H7 (cell line): ENCODE results near the gene ULK1. TPM values are rescaled to one million over a fixed set of nuclear protein-coding genes. Genes with fewer than 3 reads are reported as not detected.

ENCODE experiments used
- DNase-seq: peaks from one replicate; pipeline ENCODE4 v3.0.0; 2012
- H3K27me3 ChIP-seq: 2 replicates; pipeline ENCODE4 v1.6.0; 2011; ENCODE audit warnings: mild to moderate bottlenecking, low read length; ENCODE audit not compliant: control insufficient read depth, insufficient read depth
- H3K36me3 ChIP-seq: replicated peaks from 2 replicates; pipeline ENCODE4 v1.5.1; 2011; ENCODE audit warnings: low read length; ENCODE audit not compliant: control insufficient read depth, insufficient read depth
- H3K4me3 ChIP-seq: 2 replicates; pipeline ENCODE4 v1.5.1; 2011; ENCODE audit warnings: low read depth, mild to moderate bottlenecking, control low read depth, low read length, moderate library complexity; ENCODE audit not compliant: insufficient read depth
- total RNA-seq: library from RNA; depleted of rRNA; stranded (reverse); fragments of >200 nt; shearing (Covaris generic); gene quantifications from 2 replicates; pipeline ENCODE4 v1.2.3, GENCODE V29; 2014

The ULK1 gene
- total RNA-seq, 1 experiment from 2014 or later: 15.7 TPM

GRCh38 chr12:131927110-131928079 lies 33.0 kb downstream of the ULK1 start:
- Histone ChIP-seq H3K4me3 (peak overlapping the region; percentile 76), H3K36me3 (peaks cover 5% of the 10 kb centered on the region), H3K27me3 (no peaks in the 10 kb centered on the region)
- DNase-seq: peak; percentile 76

DNA sequence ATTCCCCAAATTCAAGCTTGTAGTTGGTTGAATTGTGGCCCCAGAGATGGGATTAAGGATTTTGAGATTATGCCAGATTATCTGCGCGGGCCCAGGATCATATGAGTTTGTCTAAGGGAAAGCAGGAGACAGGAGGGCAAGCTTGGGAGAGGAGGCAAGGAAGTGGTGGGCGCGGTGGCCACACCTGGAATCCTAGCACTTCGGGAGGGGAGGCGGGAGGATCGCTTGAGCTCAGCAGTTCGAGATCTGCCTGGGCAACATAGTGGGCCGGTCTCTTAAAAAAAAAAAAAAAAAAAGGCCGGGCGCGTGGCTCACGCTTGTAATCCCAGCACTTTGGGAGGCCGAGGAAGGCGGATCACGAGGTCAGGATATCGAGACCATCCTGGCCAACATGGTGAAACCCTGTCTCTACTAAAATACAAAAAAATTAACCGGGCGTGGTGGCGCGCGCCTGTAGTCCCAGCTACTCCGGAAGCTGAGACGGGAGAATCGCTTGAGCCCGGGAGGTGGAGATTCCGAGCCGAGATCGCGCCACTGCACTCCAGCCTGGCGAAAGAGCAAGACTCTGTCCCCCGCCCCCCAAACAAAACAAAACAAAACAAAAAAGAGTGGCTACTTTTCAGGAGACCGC lies 33.8 kb downstream of the ULK1 start:
- Histone ChIP-seq H3K36me3 (peaks cover 12% of the 10 kb centered on the region), H3K4me3 (peak overlapping the region; percentile 76), H3K27me3 (no peaks in the 10 kb centered on the region)
- no peak for DNase-seq

- Histone ChIP-seq H3K27me3 (no peaks in the 10 kb centered on the region), H3K36me3 (peaks cover 18% of the 10 kb centered on the region), H3K4me3 (peak within 1 kb of the TSS; percentile 81)
- peak; percentile 100 for DNase-seq
Measured at GRCh38 chr12:131928711-131929580, 34.5 kb downstream of the ULK1 start, which contains the start of gene PUS1. PUS1 (plus strand) TSS chr12:131929276; CDS start chr12:131929723, 447 bp downstream.

- peak overlapping the region; percentile 81 for H3K4me3 ChIP-seq
- H3K27me3 ChIP-seq: no peaks in the 10 kb centered on the region
- DNase-seq: peak; percentile 91
Measured at GRCh38 chr12:131929581-131930456, 35.4 kb downstream of the ULK1 start.

GRCh38 chr12:131930510-131930909 lies 36.1 kb downstream of the ULK1 start:
- H3K27me3 ChIP-seq: no peaks in the 10 kb centered on the region
- peaks cover 27% of the 10 kb centered on the region for H3K36me3 ChIP-seq
- DNase-seq: no peak
- H3K4me3 ChIP-seq: peak overlapping the region; percentile 81

More at GRCh38 chr12:131929581-131930456, 35.4 kb downstream of the ULK1 start:
- H3K36me3 ChIP-seq: peaks cover 27% of the 10 kb centered on the region

DNA sequence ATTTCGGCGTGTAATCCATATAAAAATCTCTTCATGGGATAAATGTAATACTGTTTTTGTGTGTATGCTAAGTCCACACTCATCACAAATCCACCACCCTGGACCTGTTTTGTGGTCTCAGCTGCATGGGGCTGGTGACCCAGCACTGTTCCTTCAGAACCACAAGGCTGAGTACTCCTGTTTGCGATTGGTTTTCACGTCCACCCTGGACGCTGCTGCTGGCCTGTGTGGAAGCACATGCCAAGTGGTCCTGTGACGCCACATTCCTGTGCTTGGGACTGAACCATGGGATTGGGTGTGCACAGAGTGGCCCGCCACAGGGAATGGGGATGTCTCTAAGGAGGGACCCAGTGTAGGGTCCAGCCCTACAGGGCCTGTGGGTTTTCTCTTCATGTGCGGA lies 39.0 kb downstream of the ULK1 start:
- DNase-seq: no peak
- H3K36me3 ChIP-seq: peaks cover 30% of the 10 kb centered on the region
- H3K27me3 ChIP-seq: no peaks in the 10 kb centered on the region
- no peak overlapping the region for H3K4me3 ChIP-seq

- no peak for DNase-seq
- peaks cover 35% of the 10 kb centered on the region for H3K36me3 ChIP-seq
Measured at GRCh38 chr12:131934535-131934934, 40.1 kb downstream of the ULK1 start.

DNA sequence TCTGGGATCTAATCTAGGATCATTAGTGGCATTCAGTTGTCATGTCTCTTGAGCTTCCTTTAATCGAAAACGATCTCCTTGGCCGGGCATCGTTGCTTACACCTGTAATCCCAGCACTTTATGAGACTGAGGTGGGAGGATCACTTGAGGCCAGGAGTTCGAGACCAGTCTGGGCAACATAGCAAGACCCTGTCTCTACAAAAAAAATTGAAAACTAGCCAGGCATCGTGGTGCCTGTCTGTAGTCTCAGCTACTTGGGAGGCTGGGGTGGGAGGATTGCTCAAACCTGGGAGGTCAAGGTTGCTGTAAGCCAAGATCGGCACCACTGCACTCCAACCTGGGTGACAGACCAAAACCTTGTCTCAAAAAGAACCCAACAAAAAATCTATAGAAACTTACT lies 43.7 kb downstream of the ULK1 start:
- H3K27me3 ChIP-seq: no peaks in the 10 kb centered on the region
- peaks cover 41% of the 10 kb centered on the region for H3K36me3 ChIP-seq
- no peak overlapping the region for H3K4me3 ChIP-seq
- no peak for DNase-seq

More at GRCh38 chr12:131934535-131934934, 40.1 kb downstream of the ULK1 start:
- no peak overlapping the region for H3K4me3 ChIP-seq
- no peaks in the 10 kb centered on the region for H3K27me3 ChIP-seq

GRCh38 chr12:131939007-131939406 lies 44.6 kb downstream of the ULK1 start:
- H3K4me3 ChIP-seq: no peak overlapping the region
- DNase-seq: no peak
- peaks cover 41% of the 10 kb centered on the region for H3K36me3 ChIP-seq

GRCh38 chr12:131940141-131940547 lies 45.7 kb downstream of the ULK1 start:
- H3K27me3 ChIP-seq: no peaks in the 10 kb centered on the region
- peaks cover 34% of the 10 kb centered on the region for H3K36me3 ChIP-seq
- H3K4me3 ChIP-seq: no peak overlapping the region
- no peak for DNase-seq

More at GRCh38 chr12:131939007-131939406, 44.6 kb downstream of the ULK1 start:
- no peaks in the 10 kb centered on the region for H3K27me3 ChIP-seq

- Histone ChIP-seq H3K36me3 (peaks cover 34% of the 10 kb centered on the region), H3K4me3 (no peak overlapping the region), H3K27me3 (no peaks in the 10 kb centered on the region)
- DNase-seq: peak; percentile 42
Measured at GRCh38 chr12:131941116-131941986, 46.9 kb downstream of the ULK1 start.

GRCh38 chr12:131941987-131942341 lies 47.5 kb downstream of the ULK1 start:
- DNase-seq: peak; percentile 35
- Histone ChIP-seq H3K36me3 (peaks cover 34% of the 10 kb centered on the region), H3K4me3 (no peak overlapping the region), H3K27me3 (no peaks in the 10 kb centered on the region)

GRCh38 chr12:131942671-131943070 lies 48.2 kb downstream of the ULK1 start:
- DNase-seq: peak; percentile 30
- Histone ChIP-seq H3K4me3 (no peak overlapping the region), H3K36me3 (peaks cover 34% of the 10 kb centered on the region), H3K27me3 (no peaks in the 10 kb centered on the region)
